Skeletal muscle satellite cell (primary cell): ENCODE measurements around the gene VOPP1.

Experiments used
- H3K27me3 ChIP-seq: 2 replicates; pipeline ENCODE4 v1.7.0; 2013; ENCODE audit warnings: low read length; ENCODE audit not compliant: control insufficient read depth, insufficient read depth
- H3K36me3 ChIP-seq: 2 replicates; pipeline ENCODE4 v1.7.0; 2013; ENCODE audit warnings: mild to moderate bottlenecking, control low read depth, low read length; ENCODE audit not compliant: insufficient read depth
- H3K4me1 ChIP-seq: 2 replicates; pipeline ENCODE4 v1.7.0; 2013; ENCODE audit warnings: low read length; ENCODE audit not compliant: control insufficient read depth, insufficient read depth
- H3K4me2 ChIP-seq: 2 replicates; pipeline ENCODE4 v1.7.0; 2013; ENCODE audit warnings: mild to moderate bottlenecking, low read length
- H3K4me3 ChIP-seq: 2 replicates; pipeline ENCODE4 v1.7.0; 2013; ENCODE audit warnings: low read length
- H3K9ac ChIP-seq: 2 replicates; pipeline ENCODE4 v1.7.0; 2013; ENCODE audit warnings: mild to moderate bottlenecking, low read depth, low read length, moderate library complexity
- H3K9me3 ChIP-seq: replicated peaks from 2 replicates; pipeline ENCODE4 v1.7.0; 2013; ENCODE audit warnings: mild to moderate bottlenecking, control low read depth, low read length

The VOPP1 gene

GRCh38 chr7:55501611-55502010, 70.7 kb downstream of the VOPP1 start:
- no peaks in the 10 kb centered on the region for H3K9me3 ChIP-seq
- no peak overlapping the region for H3K9ac ChIP-seq
- no peak overlapping the region for H3K4me2 ChIP-seq
- H3K4me3 ChIP-seq, result no peak overlapping the region
- H3K4me1 ChIP-seq, result peaks cover 20% of the 10 kb centered on the region
- H3K36me3 ChIP-seq, result peaks cover 16% of the 10 kb centered on the region
- H3K27me3 ChIP-seq, result no peaks in the 10 kb centered on the region

- Histone ChIP-seq H3K36me3 (peaks cover 20% of the 10 kb centered on the region), H3K4me3 (no peak overlapping the region), H3K27me3 (no peaks in the 10 kb centered on the region), H3K4me1 (peaks cover 10% of the 10 kb centered on the region), H3K4me2 (no peak overlapping the region), H3K9me3 (no peaks in the 10 kb centered on the region), H3K9ac (no peak overlapping the region)
These were observed 72.1 kb downstream of the VOPP1 start for GRCh38 chr7:55500117-55500756.

GRCh38 chr7:55499591-55499990, 72.7 kb downstream of the VOPP1 start:
- Histone ChIP-seq H3K36me3 (peaks cover 24% of the 10 kb centered on the region), H3K4me3 (no peak overlapping the region), H3K4me2 (no peak overlapping the region), H3K9me3 (no peaks in the 10 kb centered on the region), H3K4me1 (peaks cover 3% of the 10 kb centered on the region), H3K27me3 (no peaks in the 10 kb centered on the region), H3K9ac (no peak overlapping the region)

GRCh38 chr7:55498770-55499169, 73.5 kb downstream of the VOPP1 start:
- no peaks in the 10 kb centered on the region for H3K27me3 ChIP-seq
- no peak overlapping the region for H3K4me3 ChIP-seq
- H3K9me3 ChIP-seq, result no peaks in the 10 kb centered on the region
- no peak overlapping the region for H3K9ac ChIP-seq
- no peak overlapping the region for H3K4me2 ChIP-seq
- no peaks in the 10 kb centered on the region for H3K4me1 ChIP-seq
- H3K36me3 ChIP-seq, result peaks cover 24% of the 10 kb centered on the region

- H3K4me1 ChIP-seq, result peaks cover 4% of the 10 kb centered on the region
- no peak overlapping the region for H3K9ac ChIP-seq
- peaks cover 24% of the 10 kb centered on the region for H3K36me3 ChIP-seq
- no peak overlapping the region for H3K4me2 ChIP-seq
- H3K4me3 ChIP-seq, result no peak overlapping the region
- no peaks in the 10 kb centered on the region for H3K27me3 ChIP-seq
- H3K9me3 ChIP-seq, result no peaks in the 10 kb centered on the region
These were observed 74.2 kb downstream of the VOPP1 start for GRCh38 chr7:55498142-55498541.

- H3K27me3 ChIP-seq, result no peaks in the 10 kb centered on the region
- H3K9me3 ChIP-seq, result no peaks in the 10 kb centered on the region
- H3K4me2 ChIP-seq, result no peak overlapping the region
- peaks cover 24% of the 10 kb centered on the region for H3K36me3 ChIP-seq
- peaks cover 6% of the 10 kb centered on the region for H3K4me1 ChIP-seq
- no peak overlapping the region for H3K9ac ChIP-seq
- H3K4me3 ChIP-seq, result no peak overlapping the region
These were observed 74.8 kb downstream of the VOPP1 start for GRCh38 chr7:55497521-55497920.

GRCh38 chr7:55496906-55497305, 75.4 kb downstream of the VOPP1 start:
- no peak overlapping the region for H3K4me3 ChIP-seq
- H3K4me1 ChIP-seq, result peaks cover 6% of the 10 kb centered on the region
- H3K9me3 ChIP-seq, result no peaks in the 10 kb centered on the region
- no peak overlapping the region for H3K4me2 ChIP-seq
- H3K27me3 ChIP-seq, result no peaks in the 10 kb centered on the region
- H3K9ac ChIP-seq, result no peak overlapping the region
- H3K36me3 ChIP-seq, result peaks cover 24% of the 10 kb centered on the region

- Histone ChIP-seq H3K4me2 (no peak overlapping the region), H3K27me3 (no peaks in the 10 kb centered on the region), H3K4me1 (peaks cover 6% of the 10 kb centered on the region), H3K4me3 (no peak overlapping the region), H3K9me3 (no peaks in the 10 kb centered on the region), H3K9ac (no peak overlapping the region), H3K36me3 (peaks cover 28% of the 10 kb centered on the region)
These were observed 77.4 kb downstream of the VOPP1 start for GRCh38 chr7:55494951-55495350.

GRCh38 chr7:55493408-55493807, 78.9 kb downstream of the VOPP1 start:
- H3K27me3 ChIP-seq, result no peaks in the 10 kb centered on the region
- no peak overlapping the region for H3K9ac ChIP-seq
- H3K4me3 ChIP-seq, result no peak overlapping the region
- no peak overlapping the region for H3K4me2 ChIP-seq
- H3K4me1 ChIP-seq, result peaks cover 6% of the 10 kb centered on the region
- no peaks in the 10 kb centered on the region for H3K9me3 ChIP-seq
- peaks cover 41% of the 10 kb centered on the region for H3K36me3 ChIP-seq

- no peak overlapping the region for H3K4me2 ChIP-seq
- H3K4me3 ChIP-seq, result no peak overlapping the region
- no peaks in the 10 kb centered on the region for H3K9me3 ChIP-seq
- H3K9ac ChIP-seq, result no peak overlapping the region
- peaks cover 35% of the 10 kb centered on the region for H3K36me3 ChIP-seq
- H3K4me1 ChIP-seq, result peaks cover 6% of the 10 kb centered on the region
- H3K27me3 ChIP-seq, result no peaks in the 10 kb centered on the region
These were observed 81.0 kb downstream of the VOPP1 start for GRCh38 chr7:55491346-55491745.

- Histone ChIP-seq H3K4me2 (no peak overlapping the region), H3K4me1 (peaks cover 6% of the 10 kb centered on the region), H3K36me3 (peaks cover 40% of the 10 kb centered on the region), H3K27me3 (no peaks in the 10 kb centered on the region), H3K9me3 (no peaks in the 10 kb centered on the region), H3K9ac (no peak overlapping the region), H3K4me3 (no peak overlapping the region)
These were observed 82.2 kb downstream of the VOPP1 start for GRCh38 chr7:55490099-55490498.

GRCh38 chr7:55489552-55489951, 82.8 kb downstream of the VOPP1 start:
- H3K4me3 ChIP-seq, result no peak overlapping the region
- peaks cover 6% of the 10 kb centered on the region for H3K4me1 ChIP-seq
- H3K4me2 ChIP-seq, result no peak overlapping the region
- H3K9ac ChIP-seq, result no peak overlapping the region
- no peaks in the 10 kb centered on the region for H3K27me3 ChIP-seq
- H3K9me3 ChIP-seq, result no peaks in the 10 kb centered on the region
- H3K36me3 ChIP-seq, result peaks cover 37% of the 10 kb centered on the region
